NK-92 (cell line): ENCODE data around the gene SATL1.
"Not testable (repeated sequence)": the region's sequence is repeated elsewhere in the genome, so short reads cannot be mapped to it uniquely, and the experiment has no call there.

Experiments
- DNase-seq: peaks from one replicate; lab custom pipeline; 2025; ENCODE audit not compliant: unreplicated experiment; lab: John Stamatoyannopoulos, UW

SATL1 gene

DNA sequence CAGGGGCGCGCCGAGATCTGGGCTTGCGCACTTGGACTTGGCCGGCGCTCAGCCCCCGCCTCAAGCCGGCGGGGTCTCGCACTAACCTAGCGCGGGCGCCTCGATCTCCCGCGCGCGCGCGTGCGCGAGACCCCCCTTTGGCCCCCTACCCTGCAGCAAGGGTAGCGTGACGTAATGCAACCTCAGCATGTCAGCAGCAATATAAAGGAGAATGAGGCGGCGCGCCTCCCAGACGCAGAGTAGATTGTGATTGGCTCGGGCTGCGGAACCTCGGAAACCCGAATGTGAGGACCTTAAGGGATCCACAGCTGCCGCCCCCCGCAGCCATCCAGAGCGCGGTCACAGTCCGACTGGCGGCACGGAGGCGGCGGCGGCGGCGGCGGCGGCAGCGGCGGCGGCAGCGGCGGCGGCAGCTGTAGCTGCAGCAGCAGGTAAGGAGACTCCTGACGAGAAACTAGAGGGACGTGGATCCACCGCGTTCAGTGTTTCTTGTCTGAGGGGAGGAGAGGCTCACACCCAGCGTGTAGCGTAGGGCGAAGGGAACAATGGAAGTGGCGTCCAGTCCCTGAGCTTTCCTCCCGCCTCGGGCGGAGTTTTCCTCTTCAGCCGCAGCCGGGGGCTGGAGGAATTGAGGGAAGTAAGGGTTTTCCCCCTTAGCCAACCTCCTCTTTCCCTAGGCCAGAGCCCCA, at the start of gene SATL1, which contains the start of gene ZNF711:
Gene SATL1 (minus strand): TSS at position 19 of the 689 bp plus-strand sequence. CDS start 134,811 bp downstream, outside the sequence.
Gene ZNF711 (plus strand): TSS at position 231 of the 689 bp plus-strand sequence. CDS start 3,582 bp downstream, outside the sequence.
- DNase-seq: no peak

GRCh38 chrX:85288992-85289723, 45.6 kb upstream of the SATL1 start:
- DNase-seq: no peak

GRCh38 chrX:85285286-85285685, 41.7 kb upstream of the SATL1 start:
- DNase-seq: not testable (repeated sequence)

GRCh38 chrX:85244450-85245211, 1.1 kb upstream of the SATL1 start:
- DNase-seq: no peak

DNA sequence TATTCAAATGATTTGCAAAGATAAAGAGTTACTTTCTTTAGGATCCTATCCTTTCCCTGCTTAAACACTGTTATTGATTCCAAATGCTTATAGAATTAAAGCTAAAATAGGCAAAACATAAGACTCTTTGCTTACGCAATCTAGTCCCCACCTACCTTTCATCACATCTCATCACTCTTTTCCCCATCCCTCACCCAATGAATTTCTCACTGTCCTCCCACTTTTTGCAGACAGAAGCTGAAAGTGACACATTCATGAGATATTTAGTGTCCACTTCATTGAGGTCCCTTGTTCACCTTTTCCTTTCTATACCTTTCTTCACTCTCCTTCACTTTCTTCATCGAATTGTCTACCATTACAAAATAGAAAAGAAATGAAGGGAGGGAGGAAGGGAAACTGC, 424 bp downstream of the SATL1 start:
- DNase-seq: no peak

DNA sequence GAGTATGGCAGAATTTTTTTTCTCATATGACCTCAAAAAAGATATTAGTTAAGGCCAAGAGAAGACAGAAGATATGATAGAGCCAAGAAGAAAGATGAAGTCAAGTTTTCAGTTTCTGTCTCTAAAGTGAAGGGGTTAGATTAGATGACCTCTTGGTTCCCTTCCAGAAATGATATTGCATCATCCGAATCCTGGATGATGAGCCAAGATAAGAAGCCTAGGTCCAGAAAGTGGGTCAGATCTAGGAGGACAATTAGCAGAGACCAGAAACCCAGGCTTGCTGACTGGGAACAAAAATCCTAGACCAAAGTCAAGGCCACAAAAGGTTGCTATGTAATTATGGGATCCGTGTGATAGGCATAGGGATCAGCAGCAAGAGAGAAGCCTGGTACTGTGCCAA, 20.2 kb downstream of the SATL1 start:
- no peak for DNase-seq

- no peak for DNase-seq
These were observed 22.2 kb downstream of the SATL1 start for GRCh38 chrX:85221361-85221760.

- no peak for DNase-seq
These were observed 27.6 kb downstream of the SATL1 start for GRCh38 chrX:85215946-85216345.

DNA sequence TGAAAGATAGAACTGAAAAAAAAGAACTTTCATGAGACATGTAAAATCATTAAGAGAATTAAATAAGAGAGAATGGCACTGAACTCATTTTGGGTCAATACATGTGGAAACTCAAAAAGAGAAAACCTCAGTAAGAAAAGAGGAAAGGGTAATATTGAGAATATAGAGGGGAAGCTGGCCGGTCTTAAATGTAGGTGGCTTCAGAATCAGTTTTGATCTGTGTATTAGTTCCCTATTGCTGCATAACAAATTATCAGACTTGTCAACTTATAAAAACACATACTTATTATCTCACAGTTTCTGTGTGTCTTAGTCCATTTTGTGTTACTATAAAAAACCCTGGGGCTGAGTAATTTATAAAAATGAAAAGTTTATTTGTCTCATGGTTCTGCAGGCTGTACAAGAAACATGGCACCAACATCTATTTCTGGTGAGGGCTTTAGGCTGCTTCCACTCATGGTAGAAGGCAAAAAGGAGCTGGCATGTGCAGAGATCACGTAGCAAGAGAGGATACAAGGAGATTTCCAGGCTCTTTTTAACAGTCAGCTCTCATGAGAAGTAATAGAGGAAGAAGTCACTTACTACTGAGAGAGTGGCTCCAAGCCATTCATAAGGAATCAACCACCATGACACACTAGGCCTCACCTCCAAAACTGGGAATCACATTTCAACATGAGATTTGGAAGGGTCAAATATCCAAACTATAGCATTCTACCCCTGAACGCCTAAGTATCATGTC, 29.6 kb downstream of the SATL1 start:
- DNase-seq: no peak

DNA sequence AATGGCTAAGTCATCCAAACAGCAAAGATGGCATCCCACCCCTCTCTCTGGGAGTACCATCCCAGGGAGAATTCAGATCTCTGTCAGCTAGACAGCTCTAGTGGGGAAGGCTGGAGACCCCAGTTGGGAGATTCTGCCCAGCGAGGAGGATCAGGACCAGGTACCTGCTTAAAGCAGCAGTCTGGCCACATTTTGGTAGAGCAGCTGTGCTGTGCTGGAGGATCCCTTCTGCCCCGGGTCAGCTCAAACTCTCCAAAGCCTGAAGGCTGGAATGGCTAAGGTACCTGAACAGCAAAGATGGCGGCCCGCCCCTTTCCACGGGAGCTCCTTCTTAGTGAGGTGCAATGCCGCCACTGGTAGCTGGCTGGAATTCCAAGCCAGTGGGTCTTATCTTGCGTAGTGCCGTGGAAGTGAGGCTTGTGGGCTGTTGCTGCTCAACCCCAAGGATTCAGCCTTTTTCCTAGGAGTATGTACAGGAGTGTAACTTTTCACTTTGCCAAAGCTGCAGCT, 40.1 kb downstream of the SATL1 start:
- no peak for DNase-seq

DNA sequence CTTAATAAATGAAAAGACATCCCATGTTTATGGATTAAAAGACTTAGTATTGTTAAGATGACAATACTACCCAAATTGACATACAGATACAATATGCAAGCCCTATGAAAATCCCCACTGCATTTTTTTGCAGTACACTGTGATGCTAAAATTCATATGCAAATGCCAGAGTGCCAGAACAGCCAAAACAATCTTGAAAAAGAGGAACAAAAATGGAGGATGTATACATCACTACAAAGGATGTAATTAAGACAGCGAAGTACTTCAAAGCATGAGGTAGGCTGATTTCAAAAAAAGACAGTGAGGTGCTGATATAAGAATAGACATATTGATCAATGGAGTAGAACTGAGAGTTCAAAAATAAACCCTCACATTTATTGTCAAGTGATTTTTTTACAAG, 47.3 kb downstream of the SATL1 start:
- no peak for DNase-seq

GRCh38 chrX:85159644-85160043, 83.9 kb downstream of the SATL1 start:
- DNase-seq: no peak

GRCh38 chrX:85140964-85141363, 102.6 kb downstream of the SATL1 start:
- no peak for DNase-seq

GRCh38 chrX:85139422-85139821, 104.2 kb downstream of the SATL1 start:
- no peak for DNase-seq

- DNase-seq: no peak
These were observed 107.2 kb downstream of the SATL1 start for GRCh38 chrX:85136409-85136808.

GRCh38 chrX:85115252-85115651, 128.3 kb downstream of the SATL1 start:
- no peak for DNase-seq

GRCh38 chrX:85114776-85115175, 128.8 kb downstream of the SATL1 start:
- DNase-seq: no peak

DNA sequence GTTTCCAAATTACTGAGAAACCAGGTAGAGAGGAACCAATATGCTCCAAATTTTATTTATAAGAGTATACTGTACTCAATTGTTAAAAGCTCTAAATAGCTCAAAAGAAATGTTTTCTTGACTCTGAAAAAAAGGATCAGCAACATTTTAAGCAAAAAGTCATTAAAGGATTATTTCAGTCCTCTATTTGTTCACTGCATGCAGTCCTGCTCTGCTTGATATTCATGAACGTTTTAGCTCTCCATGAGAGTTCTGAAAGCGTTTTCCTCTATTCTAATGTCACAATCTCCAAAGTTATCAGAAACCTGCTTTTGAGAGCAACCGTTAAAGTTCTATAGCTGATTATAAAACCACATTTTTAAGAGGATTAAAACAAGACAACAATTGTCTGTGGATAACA, 129.4 kb downstream of the SATL1 start:
- no peak for DNase-seq

GRCh38 chrX:85113746-85114145, 129.8 kb downstream of the SATL1 start:
- DNase-seq: no peak

DNA sequence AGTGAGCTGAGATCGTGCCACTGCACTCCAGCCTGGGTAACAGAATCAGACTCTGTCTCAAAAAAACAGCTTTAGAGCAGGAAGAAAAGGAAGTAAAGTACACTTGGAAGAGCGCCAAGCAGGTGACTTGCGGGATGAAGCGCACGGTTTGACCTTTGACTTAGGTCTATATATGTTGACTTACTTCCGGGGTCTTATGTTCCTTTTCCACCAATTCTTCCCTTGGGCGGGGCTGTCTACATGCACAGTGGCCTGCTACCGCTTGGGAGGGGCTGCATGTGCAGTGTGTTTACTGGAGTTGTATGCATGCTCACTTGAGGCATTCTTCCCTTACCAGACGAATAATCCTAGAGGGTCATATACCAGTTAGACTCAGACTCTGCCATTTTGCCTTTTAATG, 131.3 kb downstream of the SATL1 start:
- no peak for DNase-seq

DNA sequence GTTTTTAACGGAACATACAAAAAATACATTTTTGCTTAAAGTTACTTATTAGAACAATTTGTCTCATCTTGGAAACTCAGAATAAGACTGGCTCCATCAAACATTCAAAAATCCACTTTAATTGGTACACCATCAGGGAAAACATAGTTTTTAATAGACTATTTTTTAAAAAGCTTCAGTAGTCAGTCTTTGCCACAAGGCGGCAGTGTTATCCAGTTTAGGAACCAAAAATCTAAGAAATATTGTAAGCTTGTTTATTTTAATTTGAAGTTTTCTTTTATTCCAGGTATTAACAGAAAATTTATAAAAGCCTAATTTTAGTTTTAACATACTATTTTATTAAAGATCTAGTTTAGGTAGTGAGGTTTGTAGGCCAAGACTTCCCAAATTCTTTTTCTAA, 132.2 kb downstream of the SATL1 start:
- DNase-seq: no peak
